SK-N-DZ (cell line): ENCODE data around the gene ARFGEF3.

ENCODE experiments used
- DNase-seq: peaks from one replicate; pipeline ENCODE4 v3.0.0-alpha.2; 2015; ENCODE audit warnings: low spot score

ARFGEF3 gene

GRCh38 chr6:138162111-138162954 lies 594 bp downstream of the ARFGEF3 start:
- DNase-seq: peak; percentile 23

GRCh38 chr6:138162955-138163575 lies 1.3 kb downstream of the ARFGEF3 start:
- DNase-seq: no peak

DNA sequence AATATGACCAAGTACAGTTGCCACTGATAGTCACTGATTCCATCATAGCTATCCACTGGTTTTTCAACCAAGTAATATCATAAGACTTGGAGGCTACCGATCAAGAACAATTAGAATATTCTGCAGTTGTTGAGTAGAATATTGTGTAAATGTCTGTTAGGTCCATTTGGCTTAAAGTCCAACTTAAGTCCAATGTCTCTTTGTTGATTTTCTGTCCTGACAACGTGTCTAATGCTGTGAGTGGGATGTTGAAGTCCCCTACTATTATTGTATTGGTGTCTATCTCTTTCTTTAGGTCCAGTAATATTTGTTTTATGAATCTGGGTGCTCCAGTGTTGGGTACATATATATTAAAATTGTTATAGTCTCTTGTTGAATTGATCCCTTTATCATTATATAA lies 13.9 kb downstream of the ARFGEF3 start:
- no peak for DNase-seq

GRCh38 chr6:138176652-138177232 lies 15.0 kb downstream of the ARFGEF3 start:
- no peak for DNase-seq

DNA sequence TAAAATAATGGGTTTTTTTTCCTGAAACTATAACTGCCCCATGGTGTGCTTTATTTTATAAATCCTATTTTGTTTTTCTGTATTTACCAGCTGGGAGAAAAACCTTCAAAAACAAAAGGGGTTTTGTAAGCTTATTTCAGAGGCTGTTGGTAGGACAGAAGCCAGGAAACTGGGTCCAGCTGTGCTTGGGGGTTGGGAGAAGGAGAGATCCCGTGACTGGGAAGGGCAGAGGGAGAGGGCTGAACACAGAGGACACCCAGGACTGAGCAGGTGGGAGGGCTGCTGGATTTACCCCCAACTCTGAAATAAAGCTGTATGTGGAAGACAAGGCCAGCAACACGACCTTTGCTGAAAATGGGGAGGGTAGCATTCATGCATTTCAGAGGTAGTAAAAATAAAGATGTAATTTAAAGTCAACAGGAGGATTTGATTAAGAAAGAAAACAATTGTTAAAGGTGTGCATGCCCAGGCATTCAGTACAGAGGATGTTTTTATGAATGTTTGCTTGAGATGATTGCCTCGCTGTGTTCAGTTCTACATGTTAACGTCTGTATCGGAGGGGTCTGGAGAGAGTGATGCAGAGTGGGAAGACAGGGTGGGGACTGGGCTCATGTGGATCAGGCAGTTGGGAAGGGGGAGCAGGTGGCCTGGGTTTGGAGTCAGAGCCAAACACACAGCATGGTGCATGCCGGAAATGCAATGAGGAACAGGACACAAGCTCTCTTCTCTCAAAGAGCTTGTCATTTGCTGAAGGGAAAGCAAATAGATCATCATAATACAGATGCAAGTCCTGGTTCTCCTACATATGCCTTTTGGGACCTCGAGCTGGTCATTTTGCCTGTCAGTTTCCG lies 21.4 kb downstream of the ARFGEF3 start:
- DNase-seq: no peak

GRCh38 chr6:138183790-138184134 lies 22.0 kb downstream of the ARFGEF3 start:
- DNase-seq: no peak

- no peak for DNase-seq
Measured at GRCh38 chr6:138184230-138184629, 22.5 kb downstream of the ARFGEF3 start.

GRCh38 chr6:138187156-138187555 lies 25.4 kb downstream of the ARFGEF3 start:
- no peak for DNase-seq

GRCh38 chr6:138188278-138188941 lies 26.7 kb downstream of the ARFGEF3 start:
- DNase-seq: no peak

DNA sequence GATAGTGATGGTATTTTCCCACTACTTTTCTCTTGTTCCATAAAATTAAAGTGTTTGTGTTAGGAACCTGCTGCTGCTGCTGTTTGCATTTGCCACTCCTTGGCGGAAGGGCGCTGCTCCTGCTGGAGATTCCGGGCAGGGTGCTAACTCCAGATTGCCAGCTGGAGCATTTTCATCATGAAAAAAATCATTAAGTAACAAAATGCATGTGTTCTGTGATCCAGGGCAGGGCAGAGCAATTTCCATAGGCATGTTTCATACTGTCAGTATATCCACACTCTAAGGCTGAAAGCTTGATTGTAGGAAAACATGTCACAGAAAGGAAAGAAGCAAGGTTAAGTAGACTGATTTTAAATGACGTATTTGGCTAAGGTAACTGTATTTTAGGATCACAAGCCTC lies 32.5 kb downstream of the ARFGEF3 start:
- no peak for DNase-seq

DNA sequence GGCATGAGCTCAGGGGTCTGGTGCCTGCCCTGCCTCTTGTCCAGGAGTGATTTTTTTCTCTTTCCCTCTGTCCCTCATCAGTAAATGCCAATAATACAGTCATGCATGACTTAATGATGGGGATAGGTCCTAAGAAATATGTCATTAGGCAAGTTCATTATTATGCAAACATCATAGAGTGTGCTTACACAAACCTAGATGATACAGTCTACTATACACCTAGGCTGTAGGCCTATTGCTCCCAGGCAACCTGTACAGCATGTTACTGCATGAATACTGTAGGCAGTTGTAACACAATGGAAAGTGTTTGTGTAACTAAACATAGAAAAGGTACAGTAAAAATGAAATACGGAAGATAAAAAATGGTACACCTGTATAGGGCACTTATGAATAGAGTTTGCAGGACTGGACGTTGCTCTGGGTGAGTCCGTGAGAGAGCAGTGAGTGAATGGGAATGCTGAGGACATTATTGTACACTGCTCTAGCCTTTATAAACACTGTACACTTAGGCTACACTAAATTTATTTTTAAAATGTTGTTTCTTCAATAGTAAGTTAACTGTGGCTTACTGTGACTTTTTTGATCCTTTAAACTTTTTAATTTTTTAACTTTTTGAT lies 34.5 kb downstream of the ARFGEF3 start:
- no peak for DNase-seq

- no peak for DNase-seq
Measured at GRCh38 chr6:138197570-138197969, 35.8 kb downstream of the ARFGEF3 start.

- DNase-seq: no peak
Measured at GRCh38 chr6:138198430-138199091, 36.8 kb downstream of the ARFGEF3 start.

DNA sequence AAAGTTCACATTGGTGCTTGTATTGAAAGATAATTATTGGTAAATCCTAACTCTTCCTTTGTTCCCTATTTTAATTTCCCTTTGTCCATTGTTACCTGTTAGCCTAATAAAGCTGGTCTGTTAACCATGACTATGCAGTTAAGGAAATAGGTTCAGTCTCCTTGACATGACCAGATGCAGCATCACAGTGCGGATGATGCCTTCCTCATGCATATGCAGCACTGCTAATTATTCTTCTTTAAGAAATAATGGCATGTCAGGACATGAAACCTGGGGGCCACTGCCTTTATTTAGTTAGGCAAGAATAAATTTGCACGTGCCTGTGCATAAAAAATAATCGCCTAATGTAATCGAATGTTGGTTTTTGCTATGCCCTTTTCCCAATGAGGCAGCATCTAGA lies 40.1 kb downstream of the ARFGEF3 start:
- no peak for DNase-seq

GRCh38 chr6:138203315-138203714 lies 41.6 kb downstream of the ARFGEF3 start:
- DNase-seq: no peak

DNA sequence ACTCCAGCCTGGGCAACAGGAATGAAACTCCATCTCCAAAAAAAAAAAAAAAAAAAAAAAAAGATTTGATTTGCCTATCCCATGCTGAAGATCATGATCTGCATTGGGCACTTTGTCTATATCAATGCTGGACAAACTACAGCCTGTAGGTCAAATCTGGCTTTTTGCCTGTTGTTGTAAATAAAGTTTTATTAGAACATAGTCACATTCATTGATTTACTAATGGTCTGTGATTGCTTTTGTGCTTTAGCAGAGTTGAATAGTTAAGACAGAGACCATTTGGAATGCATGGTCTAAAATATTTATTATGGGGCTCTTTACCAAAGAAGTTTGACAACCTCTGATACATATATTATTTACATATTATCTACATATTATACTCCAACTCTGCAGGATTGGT lies 42.6 kb downstream of the ARFGEF3 start:
- DNase-seq: no peak

GRCh38 chr6:138204792-138205384 lies 43.1 kb downstream of the ARFGEF3 start:
- DNase-seq: no peak

DNA sequence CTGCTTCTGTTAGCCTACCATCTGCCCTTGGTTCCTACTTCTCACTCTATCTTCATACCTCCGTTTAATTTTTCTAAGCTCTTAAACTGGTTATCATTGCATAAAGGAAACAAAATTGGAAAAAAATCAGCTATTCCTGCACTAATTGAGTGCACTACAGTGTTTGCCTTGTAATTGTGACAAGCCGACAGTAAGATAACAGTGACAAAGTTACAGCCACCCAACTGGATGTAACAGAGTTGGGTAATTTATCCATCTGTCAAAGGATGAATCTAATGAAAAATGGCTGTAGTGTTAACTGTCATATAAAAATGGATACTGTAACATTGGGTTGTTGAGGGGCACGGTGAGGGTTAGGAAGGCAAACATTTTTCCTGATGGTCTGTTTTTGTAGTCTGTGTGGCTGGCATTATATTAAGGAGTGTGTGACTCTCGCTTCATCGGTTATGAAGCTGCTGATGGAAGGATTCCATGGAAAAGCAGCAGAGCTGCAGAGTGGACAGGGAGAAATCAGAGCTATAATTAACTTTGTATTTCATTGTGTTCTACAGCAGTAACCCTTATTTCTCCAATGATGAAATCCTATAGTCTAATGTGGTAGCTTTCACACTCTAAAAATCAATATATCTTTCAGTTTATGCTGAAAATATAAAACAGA lies 43.8 kb downstream of the ARFGEF3 start:
- DNase-seq: no peak

- DNase-seq: no peak
Measured at GRCh38 chr6:138206862-138207261, 45.1 kb downstream of the ARFGEF3 start.
